ENCODE data around the gene IPO8.

IPO8 gene

DNA sequence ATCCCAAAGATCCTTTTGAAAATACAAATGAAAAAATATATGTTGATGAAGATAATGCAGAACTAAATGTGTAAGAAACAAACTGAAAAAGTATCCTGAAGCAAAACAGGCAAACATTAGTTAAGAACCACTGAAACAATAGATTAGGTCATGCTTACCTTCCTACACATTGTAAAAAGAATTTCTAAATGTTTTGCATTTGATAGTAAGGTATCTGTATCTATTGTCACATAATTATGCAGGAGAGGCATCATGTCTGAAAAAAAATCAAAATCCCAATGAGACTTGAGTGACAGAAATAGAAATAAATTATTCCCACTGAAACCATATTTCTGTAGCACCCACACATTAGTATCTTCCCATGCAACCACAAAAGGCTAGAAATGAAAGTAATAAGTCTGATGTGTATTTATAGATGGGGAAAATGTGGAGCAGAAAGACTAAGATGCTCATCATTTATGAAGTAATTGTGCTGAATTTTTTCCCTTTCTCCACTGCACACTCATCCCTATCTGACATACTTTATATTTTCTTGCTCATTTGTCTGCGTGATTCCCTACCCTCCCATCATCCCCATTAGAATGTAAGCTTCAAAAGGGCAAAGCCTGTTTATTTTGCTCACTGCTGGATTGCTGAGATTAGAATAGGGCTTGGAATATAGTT, 43.5 kb downstream of the IPO8 start:
- TF ChIP-seq, protein P1, sequence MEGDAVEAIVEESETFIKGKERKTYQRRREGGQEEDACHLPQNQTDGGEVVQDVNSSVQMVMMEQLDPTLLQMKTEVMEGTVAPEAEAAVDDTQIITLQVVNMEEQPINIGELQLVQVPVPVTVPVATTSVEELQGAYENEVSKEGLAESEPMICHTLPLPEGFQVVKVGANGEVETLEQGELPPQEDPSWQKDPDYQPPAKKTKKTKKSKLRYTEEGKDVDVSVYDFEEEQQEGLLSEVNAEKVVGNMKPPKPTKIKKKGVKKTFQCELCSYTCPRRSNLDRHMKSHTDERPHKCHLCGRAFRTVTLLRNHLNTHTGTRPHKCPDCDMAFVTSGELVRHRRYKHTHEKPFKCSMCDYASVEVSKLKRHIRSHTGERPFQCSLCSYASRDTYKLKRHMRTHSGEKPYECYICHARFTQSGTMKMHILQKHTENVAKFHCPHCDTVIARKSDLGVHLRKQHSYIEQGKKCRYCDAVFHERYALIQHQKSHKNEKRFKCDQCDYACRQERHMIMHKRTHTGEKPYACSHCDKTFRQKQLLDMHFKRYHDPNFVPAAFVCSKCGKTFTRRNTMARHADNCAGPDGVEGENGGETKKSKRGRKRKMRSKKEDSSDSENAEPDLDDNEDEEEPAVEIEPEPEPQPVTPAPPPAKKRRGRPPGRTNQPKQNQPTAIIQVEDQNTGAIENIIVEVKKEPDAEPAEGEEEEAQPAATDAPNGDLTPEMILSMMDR (conservative IDR thresholded peaks at IDR 0.05; ENCODE audit: control insufficient read depth, insufficient read depth, low read depth, low read length), result no peak
- no peak overlapping the region for H3K4me3 ChIP-seq (ENCODE audit: control insufficient read depth, low read depth, low read length)
- no peak for DNase-seq (ENCODE audit: low read depth)

DNA sequence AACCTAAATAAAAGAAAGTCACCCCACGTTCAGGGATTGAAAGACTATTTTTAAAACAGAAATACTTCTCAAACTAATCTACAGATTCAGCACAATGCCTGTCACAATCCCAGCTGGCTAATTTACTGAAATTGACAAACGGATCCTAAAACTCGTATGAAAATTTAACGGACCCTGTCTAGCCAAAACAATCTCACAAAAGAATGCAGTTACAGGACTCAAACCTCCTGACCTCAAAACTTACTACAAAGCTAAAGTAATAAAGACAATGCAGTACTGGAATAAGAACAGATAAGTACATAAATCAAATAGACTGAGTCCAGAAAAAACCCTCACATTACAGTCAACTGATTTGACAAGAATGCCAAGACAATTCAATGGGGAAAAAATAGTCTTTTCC, 48.8 kb downstream of the IPO8 start:
- DNase-seq (ENCODE audit: low read depth), result no peak
- H3K4me3 ChIP-seq (ENCODE audit: control insufficient read depth, low read depth, low read length), result no peak overlapping the region
- TF ChIP-seq, protein P1 (conservative IDR thresholded peaks at IDR 0.05; ENCODE audit: control insufficient read depth, insufficient read depth, low read depth, low read length), result no peak

DNA sequence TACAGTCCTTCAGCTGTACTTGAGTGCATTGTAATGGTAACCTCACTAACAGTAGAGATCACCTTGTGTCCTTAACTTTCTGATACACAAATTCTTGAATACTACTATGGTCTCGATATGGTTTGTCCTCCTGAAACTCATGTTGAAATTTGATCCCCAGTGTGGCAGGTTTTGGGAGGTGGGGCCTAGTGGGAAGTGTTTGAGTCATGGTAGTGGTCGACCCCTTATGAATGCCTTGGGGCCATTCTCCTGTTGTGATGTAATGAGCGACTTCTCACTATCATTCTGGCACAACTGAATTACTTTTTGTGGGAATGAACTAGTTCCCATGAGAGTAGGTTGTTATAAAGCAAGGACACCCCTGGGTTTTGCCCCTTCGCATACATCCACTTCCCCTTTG, 52.3 kb downstream of the IPO8 start:
- H3K4me3 ChIP-seq (ENCODE audit: control insufficient read depth, low read depth, low read length), result no peak overlapping the region
- peak; percentile 25 for DNase-seq (ENCODE audit: low read depth)
- TF ChIP-seq, protein P1 (conservative IDR thresholded peaks at IDR 0.05; ENCODE audit: control insufficient read depth, insufficient read depth, low read depth, low read length), result no peak

DNA sequence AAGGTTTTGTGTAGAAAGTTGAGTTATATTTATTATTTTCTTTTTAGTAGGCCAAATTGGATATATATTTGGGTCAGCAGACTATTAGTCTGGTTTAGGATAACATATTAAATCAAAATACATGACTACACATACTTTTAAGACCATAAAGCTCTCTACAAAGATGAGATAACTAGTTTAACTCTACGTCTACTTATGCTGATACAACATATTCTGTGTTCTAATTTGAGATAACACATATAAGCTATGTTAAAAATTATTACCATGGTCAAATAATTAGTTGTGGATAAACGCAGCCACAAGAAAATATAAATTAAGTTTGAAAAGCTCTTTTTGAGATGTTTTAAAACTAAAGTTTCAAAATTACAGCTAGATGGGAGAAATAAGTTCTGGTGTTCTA, 55.3 kb downstream of the IPO8 start:
- H3K4me3 ChIP-seq (ENCODE audit: control insufficient read depth, low read depth, low read length), result no peak overlapping the region
- TF ChIP-seq, protein P1 (conservative IDR thresholded peaks at IDR 0.05; ENCODE audit: control insufficient read depth, insufficient read depth, low read depth, low read length), result no peak
- no peak for DNase-seq (ENCODE audit: low read depth)

DNA sequence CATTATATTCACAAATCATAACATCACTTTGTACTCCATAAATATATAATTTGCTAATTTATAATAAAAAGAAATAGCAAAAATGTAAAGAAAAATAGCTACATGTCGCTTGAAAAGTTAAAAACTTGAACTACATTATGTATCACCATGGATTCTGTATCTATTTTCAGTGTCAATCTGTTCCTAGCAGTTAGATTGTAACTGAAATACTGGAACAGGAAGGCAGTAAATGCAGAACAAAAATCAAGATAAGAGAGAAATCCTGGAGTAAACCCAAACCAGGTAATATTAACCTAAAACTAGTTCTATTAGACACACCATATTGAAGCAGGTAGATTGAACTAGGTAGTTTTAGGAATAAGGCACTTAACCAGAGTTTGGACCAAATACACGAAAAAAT, 60.3 kb downstream of the IPO8 start:
- TF ChIP-seq, protein P1 (conservative IDR thresholded peaks at IDR 0.05; ENCODE audit: control insufficient read depth, insufficient read depth, low read depth, low read length), result no peak
- DNase-seq (ENCODE audit: low read depth), result no peak
- H3K4me3 ChIP-seq (ENCODE audit: control insufficient read depth, low read depth, low read length), result no peak overlapping the region

DNA sequence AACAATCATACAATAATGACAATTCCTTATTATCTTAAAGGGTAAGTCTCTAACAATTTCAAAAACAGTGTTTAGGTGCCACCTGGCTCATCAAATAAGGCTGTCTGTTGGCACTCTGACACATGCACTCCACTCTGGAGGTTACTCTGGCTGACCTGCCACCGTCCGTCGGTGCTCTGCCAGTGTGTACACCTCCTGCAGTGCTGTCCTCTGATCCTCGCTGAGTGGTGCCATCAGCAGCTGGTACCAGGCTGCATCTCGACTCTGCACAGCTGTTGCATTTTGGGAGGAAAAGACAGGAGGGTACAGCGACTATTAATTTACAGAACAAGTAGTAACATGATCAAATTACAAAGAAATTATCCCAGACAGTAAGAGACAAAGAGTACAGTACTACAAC, 63.9 kb downstream of the IPO8 start:
- no peak overlapping the region for H3K4me3 ChIP-seq (ENCODE audit: control insufficient read depth, low read depth, low read length)
- DNase-seq (ENCODE audit: low read depth), result no peak
- TF ChIP-seq, protein P1 (conservative IDR thresholded peaks at IDR 0.05; ENCODE audit: control insufficient read depth, insufficient read depth, low read depth, low read length), result no peak

DNA sequence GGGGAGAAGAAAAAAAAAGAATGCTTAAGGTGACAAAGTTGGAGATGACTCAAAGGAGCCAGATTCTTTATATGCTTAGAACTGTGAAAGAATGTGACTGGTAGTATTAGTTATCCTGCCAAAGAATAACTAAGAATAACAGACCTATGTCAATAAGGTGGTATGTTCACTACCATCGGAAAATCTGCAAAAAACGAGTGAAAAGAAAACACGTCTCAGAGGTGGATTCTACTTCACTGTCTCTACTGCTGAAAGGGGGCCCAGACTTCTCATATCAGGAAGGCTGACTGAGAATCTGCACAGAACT, 64.7 kb downstream of the IPO8 start:
- TF ChIP-seq, protein P1 (conservative IDR thresholded peaks at IDR 0.05; ENCODE audit: control insufficient read depth, insufficient read depth, low read depth, low read length), result no peak
- H3K4me3 ChIP-seq (ENCODE audit: control insufficient read depth, low read depth, low read length), result no peak overlapping the region
- no peak for DNase-seq (ENCODE audit: low read depth)
